Urothelium cell line (cell line): ENCODE results near the gene DCAF12.
"Not testable (repeated sequence)": the region's sequence is repeated elsewhere in the genome, so short reads cannot be mapped to it uniquely, and the experiment has no call there.

ENCODE experiments used
- DNase-seq: peaks from one replicate; pipeline ENCODE4 v3.0.0; 2011; ENCODE audit warnings: low spot score, mixed read lengths
- FAIRE-seq: peaks from 2 replicates; lab custom pipeline; 2011; peaks lifted over from hg19 to GRCh38; lab: Jason Lieb, UNC

Gene DCAF12

DNA sequence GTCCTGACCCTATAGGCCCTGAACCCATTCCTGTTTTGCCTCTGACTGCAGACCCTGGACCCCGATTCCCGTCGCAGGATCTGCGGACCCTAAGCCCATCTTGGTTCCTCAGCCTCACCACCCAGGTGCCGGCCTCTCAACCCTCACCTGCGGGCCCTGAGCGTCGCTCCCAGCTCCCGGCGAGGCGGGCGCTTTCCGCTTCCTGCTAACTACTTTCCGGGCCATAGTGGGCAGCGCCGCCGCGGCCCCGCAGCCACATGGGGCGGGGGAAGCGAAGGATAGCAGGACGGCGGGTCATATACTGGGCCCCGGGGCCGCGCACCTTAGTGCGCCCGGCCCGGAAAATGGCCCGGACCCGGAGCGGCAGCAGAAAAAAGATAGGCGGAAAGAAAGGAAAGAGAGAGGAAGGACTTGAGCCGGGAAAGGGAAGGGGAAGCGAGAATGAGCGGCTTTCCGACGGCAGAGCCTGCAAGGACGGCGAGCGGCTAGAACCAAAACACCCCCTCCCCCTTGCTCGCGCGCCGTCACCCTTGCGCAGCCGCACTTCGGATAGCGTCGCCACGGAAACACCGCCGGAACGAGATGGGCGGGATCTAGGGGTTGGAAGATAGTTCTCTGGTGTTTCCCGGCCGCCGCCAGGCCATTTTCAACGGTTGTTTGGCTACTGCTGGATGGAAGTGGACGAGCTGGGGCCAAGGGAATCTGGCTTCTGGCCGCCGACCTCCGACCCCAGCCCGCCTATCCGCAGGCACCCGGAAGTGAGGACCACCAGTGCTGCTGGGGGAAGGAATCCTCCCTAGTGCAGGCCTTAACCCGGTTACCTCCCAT, at the start of gene DCAF12:
Gene DCAF12, minus strand, starts transcription at position 492 of the 828 bp plus-strand sequence. Its CDS starts 267 bp downstream, at position 225.
- FAIRE-seq: peak; percentile 98
- peak; percentile 96 for DNase-seq

DNA sequence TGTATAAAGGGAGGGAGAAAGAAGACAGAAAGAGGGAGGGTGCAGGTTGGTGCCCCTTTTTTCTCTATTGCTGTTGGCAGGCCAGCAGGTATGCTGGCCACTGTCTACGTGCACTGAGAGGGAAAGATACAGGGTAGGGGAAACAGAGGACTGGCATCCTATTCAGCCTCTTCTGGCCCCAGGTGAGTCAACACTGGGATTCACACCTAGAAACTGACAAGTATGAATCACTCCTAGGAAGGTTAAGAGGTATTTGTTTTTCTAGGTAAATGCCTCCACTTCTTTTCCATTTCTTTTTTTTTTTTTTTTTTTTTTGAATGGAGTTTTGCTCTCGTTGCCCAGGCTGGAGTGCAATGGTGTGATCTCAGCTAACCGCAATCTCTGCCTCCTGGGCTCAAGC, 49.6 kb upstream of the DCAF12 start:
- FAIRE-seq: no peak
- no peak for DNase-seq

DNA sequence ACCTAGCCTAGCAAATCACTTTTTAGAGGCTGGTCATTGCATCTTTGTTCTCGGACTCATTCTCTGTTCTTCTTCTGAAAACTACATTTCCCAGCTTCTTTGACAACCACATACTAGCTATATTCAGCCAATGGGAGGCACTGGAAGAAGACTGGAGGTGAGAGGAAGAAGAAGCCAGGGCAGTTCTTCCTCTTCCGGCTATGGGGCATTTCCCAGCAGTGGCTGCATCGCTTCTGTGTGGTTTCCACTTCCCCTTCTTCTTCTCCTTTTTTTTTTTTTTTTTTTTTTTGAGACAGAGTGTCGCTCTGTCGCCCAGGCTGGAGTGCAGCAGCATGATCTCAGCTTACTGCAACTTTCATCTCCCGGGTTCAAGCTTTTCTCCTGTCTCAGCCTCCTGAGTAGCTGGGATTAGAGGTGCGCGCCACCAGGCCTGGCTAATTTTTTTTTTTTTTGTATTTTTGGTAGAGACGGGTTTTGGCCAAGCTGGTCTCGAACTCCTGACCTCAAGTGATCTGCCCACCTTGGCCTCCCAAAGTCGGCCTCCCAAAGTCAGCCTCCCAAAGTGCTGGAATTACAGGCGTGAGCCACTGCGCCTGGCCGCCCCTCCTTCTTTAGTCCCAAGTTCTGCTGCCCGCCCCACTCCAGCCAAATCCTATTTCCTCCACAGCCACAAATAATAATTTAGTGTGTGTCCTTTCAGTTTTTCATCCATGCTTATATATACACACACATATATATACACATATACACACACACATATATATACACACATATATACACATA, 45.4 kb upstream of the DCAF12 start:
- FAIRE-seq (no peak), DNase-seq (no peak)

DNA sequence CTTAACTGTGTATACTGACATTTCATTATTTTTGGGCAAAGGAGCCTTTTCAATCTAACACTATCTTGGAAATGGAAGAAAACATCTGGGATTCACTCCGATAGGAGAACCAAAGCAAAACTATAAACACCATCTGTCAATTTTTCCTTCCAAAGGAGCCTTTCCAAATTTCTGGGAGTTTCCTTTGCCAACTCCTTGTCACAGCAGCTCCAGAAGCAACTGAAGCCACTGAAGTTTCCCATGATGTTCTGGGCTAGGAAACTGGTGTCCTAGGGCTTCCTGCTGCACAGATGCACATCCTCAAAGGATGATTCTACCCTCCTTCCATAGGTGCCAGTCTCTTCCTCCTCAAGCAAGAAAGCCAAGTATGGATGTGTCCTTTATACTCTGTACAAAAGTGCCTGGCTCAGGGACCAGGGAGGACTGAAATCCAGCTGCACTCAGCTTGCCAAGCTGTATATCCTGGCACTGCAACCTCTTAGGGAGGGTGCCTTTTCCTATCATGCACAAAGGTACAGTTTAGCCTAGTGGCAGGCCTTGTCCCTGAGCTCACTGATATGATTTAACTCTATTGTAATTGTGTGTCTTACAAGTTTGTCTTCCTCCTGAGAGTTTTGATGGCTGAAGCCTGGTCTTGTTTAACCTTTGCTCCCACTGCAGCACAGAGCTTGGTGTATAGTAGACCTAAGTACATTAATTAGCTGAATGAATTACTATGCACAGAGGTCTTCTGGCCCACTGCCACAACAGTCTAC, 43.9 kb upstream of the DCAF12 start:
- FAIRE-seq: no peak
- no peak for DNase-seq

- FAIRE-seq: no peak
- no peak for DNase-seq
Measured at GRCh38 chr9:34169125-34169524, 42.6 kb upstream of the DCAF12 start.

DNA sequence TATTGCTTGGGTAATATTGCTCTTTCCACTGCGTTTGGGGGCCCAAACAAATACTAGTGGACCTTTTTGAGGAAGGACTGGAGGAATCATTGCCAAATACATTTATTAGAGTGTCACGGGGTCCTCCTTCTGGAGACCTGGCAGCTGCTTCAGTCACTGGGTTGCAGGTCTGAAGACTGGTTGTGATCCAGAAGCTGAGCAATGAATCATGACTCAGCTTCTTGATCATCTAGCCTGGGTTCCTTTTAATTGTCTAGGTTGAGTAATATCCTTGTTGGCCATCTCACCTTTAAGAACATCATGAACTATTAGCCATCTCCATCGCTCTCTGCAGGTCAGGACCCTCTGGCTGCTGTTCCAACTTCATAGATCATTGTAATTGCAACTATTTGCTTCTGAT, 36.9 kb upstream of the DCAF12 start:
- no peak for DNase-seq
- no peak for FAIRE-seq

DNA sequence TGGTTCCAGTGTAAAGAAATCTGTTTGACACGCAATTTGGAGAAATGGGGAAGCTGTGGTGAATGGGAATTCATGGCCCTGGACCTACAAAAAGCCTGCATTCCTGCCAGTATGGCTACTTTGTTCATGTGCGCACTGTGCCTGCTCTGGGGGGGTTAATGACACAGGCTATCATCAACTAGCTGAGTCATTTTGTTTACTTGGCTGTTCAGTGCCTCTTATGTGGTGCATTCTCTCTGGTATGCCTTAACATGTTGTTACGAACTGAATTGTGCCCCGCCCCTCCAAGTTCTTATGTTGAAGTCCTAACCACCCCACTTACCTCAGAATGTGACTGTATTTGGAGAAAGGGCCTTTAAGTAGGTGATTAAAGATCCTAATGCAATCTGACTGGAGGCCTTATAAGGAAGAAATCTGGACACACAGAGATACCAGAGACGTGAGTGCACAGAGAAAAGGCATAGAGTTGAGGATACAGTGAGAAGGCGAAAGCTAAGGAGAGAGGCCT, 31.9 kb upstream of the DCAF12 start:
- DNase-seq (peak; percentile 48), FAIRE-seq (no peak)

GRCh38 chr9:34157898-34158297, 31.4 kb upstream of the DCAF12 start:
- DNase-seq (no peak), FAIRE-seq (no peak)

DNA sequence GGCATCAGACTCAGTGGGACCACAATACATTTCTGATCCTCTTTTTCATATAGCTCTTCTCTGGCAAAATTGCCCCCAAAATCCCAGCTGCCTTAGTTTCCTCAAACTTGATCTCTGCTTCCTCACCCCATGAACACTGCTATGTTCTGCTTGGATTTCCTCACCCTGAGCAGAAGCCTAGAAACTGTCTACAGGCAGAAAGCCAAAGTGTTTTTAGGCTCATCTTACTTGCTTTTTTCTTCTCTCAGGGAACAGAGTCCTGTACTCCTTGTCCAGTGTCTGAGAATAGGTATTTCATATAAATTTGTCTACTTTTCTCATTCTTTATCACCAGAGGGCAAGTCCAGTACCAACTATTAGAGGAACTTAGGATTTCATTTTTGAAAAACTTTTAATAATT, 30.8 kb upstream of the DCAF12 start:
- no peak for FAIRE-seq
- no peak for DNase-seq

GRCh38 chr9:34154057-34154456, 27.6 kb upstream of the DCAF12 start:
- no peak for FAIRE-seq
- no peak for DNase-seq

DNA sequence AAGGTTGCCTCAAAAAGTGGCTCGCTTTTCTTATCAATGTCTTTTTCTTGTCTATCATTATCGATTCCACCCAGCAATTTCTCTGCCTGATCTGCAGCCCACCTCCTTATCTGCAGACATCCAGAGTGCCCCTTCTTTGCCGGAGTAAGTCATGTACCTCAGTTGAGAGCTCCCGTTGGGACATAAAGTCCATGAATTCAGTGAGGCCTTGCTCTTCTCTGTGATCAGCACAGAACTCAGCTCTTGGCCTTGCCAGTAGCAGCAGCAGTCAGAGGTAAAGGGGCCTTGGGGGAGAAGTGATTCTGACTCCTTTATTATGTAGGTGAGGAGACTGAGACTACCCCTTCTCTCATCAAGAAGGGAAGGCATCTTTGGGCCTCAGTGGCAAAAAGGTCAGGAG, 24.9 kb upstream of the DCAF12 start:
- FAIRE-seq (no peak), DNase-seq (no peak)

- peak; percentile 13 for DNase-seq
- FAIRE-seq: no peak
Measured at GRCh38 chr9:34145165-34145564, 18.7 kb upstream of the DCAF12 start.

- DNase-seq (no peak), FAIRE-seq (no peak)
Measured at GRCh38 chr9:34143116-34143515, 16.6 kb upstream of the DCAF12 start.

GRCh38 chr9:34140853-34141252, 14.4 kb upstream of the DCAF12 start:
- DNase-seq (no peak), FAIRE-seq (no peak)

- FAIRE-seq (no peak), DNase-seq (peak; percentile 67)
Measured at GRCh38 chr9:34139477-34140146, 13.1 kb upstream of the DCAF12 start.

DNA sequence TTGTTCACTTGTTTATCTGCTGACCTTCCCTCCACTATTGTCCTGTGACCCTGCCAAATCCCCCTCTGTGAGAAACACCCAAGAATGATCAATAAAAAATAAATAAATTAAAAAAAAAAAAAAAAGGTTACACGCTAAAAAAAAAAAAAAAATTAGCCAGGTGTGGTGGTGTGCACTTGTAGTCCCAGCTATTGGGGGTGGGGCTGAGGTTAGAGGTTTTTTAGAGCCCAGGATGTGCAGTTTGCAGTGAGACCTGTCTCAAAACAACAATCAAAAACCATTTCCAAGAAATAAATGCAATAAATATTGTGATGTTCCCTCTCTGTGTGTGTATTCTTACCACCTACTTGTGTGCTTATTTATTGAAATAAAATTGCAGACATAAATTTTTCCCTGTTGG, 12.1 kb upstream of the DCAF12 start:
- DNase-seq, FAIRE-seq: not testable (repeated sequence)

GRCh38 chr9:34134521-34134920, 8.0 kb upstream of the DCAF12 start:
- DNase-seq (no peak), FAIRE-seq (no peak)

GRCh38 chr9:34133436-34133949, 7.0 kb upstream of the DCAF12 start:
- DNase-seq (no peak), FAIRE-seq (peak; percentile 76)

DNA sequence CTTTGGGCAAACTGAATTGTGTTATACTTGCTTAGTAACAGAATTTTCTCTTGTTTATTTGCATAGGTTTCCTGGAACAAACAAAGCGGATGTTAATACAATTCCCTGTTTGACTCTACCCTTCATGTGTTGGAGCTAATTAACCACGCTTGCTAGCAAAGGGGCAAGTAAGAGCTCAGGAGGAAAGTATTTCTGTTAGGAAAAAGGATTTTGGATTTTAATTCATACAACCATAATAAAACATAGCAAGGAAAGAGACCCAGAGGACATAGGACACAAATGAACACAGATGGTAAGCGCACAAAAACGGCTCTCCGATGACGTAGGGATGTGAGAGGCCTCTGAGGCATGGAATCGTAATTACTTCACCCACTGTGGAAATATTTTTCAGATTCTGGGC, 5.1 kb upstream of the DCAF12 start:
- DNase-seq (no peak), FAIRE-seq (no peak)
